HUES64 (cell line): ENCODE results near the gene IKBKE.

Experiments used
- H3K27ac ChIP-seq: 2 replicates; pipeline ENCODE4 v1.7.0; 2013; ENCODE audit warnings: low read depth, low read length, inconsistent platforms
- H3K27me3 ChIP-seq: 2 replicates; pipeline ENCODE4 v1.6.1; 2013; ENCODE audit warnings: mild to moderate bottlenecking, low read length; ENCODE audit not compliant: insufficient read depth
- H3K36me3 ChIP-seq: 2 replicates; pipeline ENCODE4 v1.6.1; 2013; ENCODE audit warnings: mild to moderate bottlenecking, low read length; ENCODE audit not compliant: insufficient read depth
- H3K4me1 ChIP-seq: 2 replicates; pipeline ENCODE4 v1.6.1; 2013; ENCODE audit warnings: mild to moderate bottlenecking, low read length, moderate library complexity; ENCODE audit not compliant: insufficient read depth
- H3K4me3 ChIP-seq: 2 replicates; pipeline ENCODE4 v1.5.1; 2013; ENCODE audit warnings: mild to moderate bottlenecking, low read length, moderate library complexity
- H3K9ac ChIP-seq: 2 replicates; pipeline ENCODE4 v1.6.1; 2013; ENCODE audit warnings: mild to moderate bottlenecking, low read depth, low read length
- H3K9me3 ChIP-seq: 2 replicates; pipeline ENCODE4 v1.6.1; 2013; ENCODE audit warnings: low read depth, low read length; ENCODE audit not compliant: insufficient read depth
- WGBS: fragments of 150-250, 120-280 bp; methylation state at CpG from one replicate; pipeline ENCODE4 v1.1.7; 2013; ENCODE audit warnings: missing lambda C conversion rate; 5-methylcytosine and 5-hydroxymethylcytosine counted together

Gene IKBKE

GRCh38 chr1:206497363-206497762 lies 27.1 kb downstream of the IKBKE start:
- Histone ChIP-seq H3K4me1 (peaks cover 3% of the 10 kb centered on the region; the same call in 1 of the 2 replicates), H3K27me3 (peaks cover 4% of the 10 kb centered on the region; the same call in 1 of the 2 replicates), H3K4me3 (no peak overlapping the region), H3K9ac (no peak overlapping the region), H3K9me3 (no peaks in the 10 kb centered on the region), H3K36me3 (0 out of 2 replicates have a peak, but pooled peaks cover 5% of the 10 kb centered on the region), H3K27ac (no peak overlapping the region)
- 83% methylated on average over 4 of the region's 4 CpGs for WGBS

- Histone ChIP-seq H3K36me3 (0 out of 2 replicates have a peak, but pooled peaks cover 3% of the 10 kb centered on the region), H3K4me3 (no peak overlapping the region), H3K4me1 (peaks cover 3% of the 10 kb centered on the region; the same call in 1 of the 2 replicates), H3K27ac (no peak overlapping the region), H3K9me3 (no peaks in the 10 kb centered on the region), H3K27me3 (peaks cover 8% of the 10 kb centered on the region; the same call in 1 of the 2 replicates), H3K9ac (no peak overlapping the region)
- 93% methylated on average over 3 of the region's 3 CpGs for WGBS
Measured at GRCh38 chr1:206497774-206498173, 27.5 kb downstream of the IKBKE start.

GRCh38 chr1:206498685-206499084 lies 28.4 kb downstream of the IKBKE start:
- no peak overlapping the region for H3K27ac ChIP-seq
- H3K36me3 ChIP-seq: 0 out of 2 replicates have a peak, but pooled peaks cover 3% of the 10 kb centered on the region
- H3K4me3 ChIP-seq: no peak overlapping the region
- H3K9ac ChIP-seq: no peak overlapping the region
- peaks cover 7% of the 10 kb centered on the region for H3K4me1 ChIP-seq
- 80% methylated on average over 2 of the region's 2 CpGs for WGBS
- no peaks in the 10 kb centered on the region for H3K9me3 ChIP-seq
- peaks cover 14% of the 10 kb centered on the region for H3K27me3 ChIP-seq

GRCh38 chr1:206500046-206500445 lies 29.8 kb downstream of the IKBKE start:
- WGBS: 92% methylated on average over 3 of the region's 3 CpGs
- no peak overlapping the region for H3K27ac ChIP-seq
- no peak overlapping the region for H3K9ac ChIP-seq
- H3K36me3 ChIP-seq: no peaks in the 10 kb centered on the region
- H3K27me3 ChIP-seq: peaks cover 23% of the 10 kb centered on the region
- no peak overlapping the region for H3K4me3 ChIP-seq
- no peaks in the 10 kb centered on the region for H3K9me3 ChIP-seq
- H3K4me1 ChIP-seq: peaks cover 7% of the 10 kb centered on the region

- WGBS: 92% methylated on average over 5 of the region's 5 CpGs
- H3K27me3 ChIP-seq: peaks cover 42% of the 10 kb centered on the region
- no peak overlapping the region for H3K4me3 ChIP-seq
- H3K9me3 ChIP-seq: no peaks in the 10 kb centered on the region
- no peak overlapping the region for H3K27ac ChIP-seq
- H3K4me1 ChIP-seq: peaks cover 7% of the 10 kb centered on the region
- H3K36me3 ChIP-seq: no peaks in the 10 kb centered on the region
- H3K9ac ChIP-seq: no peak overlapping the region
Measured at GRCh38 chr1:206501881-206502280, 31.6 kb downstream of the IKBKE start.

- H3K36me3 ChIP-seq: no peaks in the 10 kb centered on the region
- 93% methylated on average over 2 of the region's 2 CpGs for WGBS
- no peak overlapping the region for H3K4me3 ChIP-seq
- H3K27ac ChIP-seq: no peak overlapping the region
- H3K9ac ChIP-seq: no peak overlapping the region
- peaks cover 7% of the 10 kb centered on the region for H3K4me1 ChIP-seq
- H3K9me3 ChIP-seq: no peaks in the 10 kb centered on the region
- H3K27me3 ChIP-seq: peaks cover 47% of the 10 kb centered on the region
Measured at GRCh38 chr1:206502403-206502802, 32.1 kb downstream of the IKBKE start.

GRCh38 chr1:206502812-206503211 lies 32.5 kb downstream of the IKBKE start:
- H3K27ac ChIP-seq: no peak overlapping the region
- no peaks in the 10 kb centered on the region for H3K36me3 ChIP-seq
- H3K4me3 ChIP-seq: no peak overlapping the region
- H3K27me3 ChIP-seq: peaks cover 51% of the 10 kb centered on the region
- 88% methylated on average over 1 of the region's 1 CpG for WGBS
- H3K9ac ChIP-seq: no peak overlapping the region
- no peaks in the 10 kb centered on the region for H3K9me3 ChIP-seq
- H3K4me1 ChIP-seq: peaks cover 7% of the 10 kb centered on the region

GRCh38 chr1:206503591-206504362 lies 33.5 kb downstream of the IKBKE start:
- Histone ChIP-seq H3K36me3 (no peaks in the 10 kb centered on the region), H3K27ac (no peak overlapping the region), H3K4me3 (no peak overlapping the region), H3K27me3 (peaks cover 61% of the 10 kb centered on the region), H3K4me1 (peaks cover 4% of the 10 kb centered on the region), H3K9me3 (no peaks in the 10 kb centered on the region), H3K9ac (no peak overlapping the region)
- 72% methylated on average over 8 of the region's 8 CpGs for WGBS

- no peaks in the 10 kb centered on the region for H3K9me3 ChIP-seq
- no peak overlapping the region for H3K4me3 ChIP-seq
- H3K36me3 ChIP-seq: no peaks in the 10 kb centered on the region
- peaks cover 4% of the 10 kb centered on the region; the same call in 1 of the 2 replicates for H3K4me1 ChIP-seq
- H3K27me3 ChIP-seq: peaks cover 66% of the 10 kb centered on the region
- H3K27ac ChIP-seq: no peak overlapping the region
- 92% methylated on average over 3 of the region's 3 CpGs for WGBS
- H3K9ac ChIP-seq: no peak overlapping the region
Measured at GRCh38 chr1:206504363-206504713, 34.1 kb downstream of the IKBKE start.

- H3K27ac ChIP-seq: no peak overlapping the region
- peaks cover 4% of the 10 kb centered on the region; the same call in 1 of the 2 replicates for H3K4me1 ChIP-seq
- H3K36me3 ChIP-seq: no peaks in the 10 kb centered on the region
- peak overlapping the region; percentile 66; the same call in 1 of the 2 replicates for H3K4me3 ChIP-seq
- no peak overlapping the region for H3K9ac ChIP-seq
- peaks cover 81% of the 10 kb centered on the region for H3K27me3 ChIP-seq
- 58% methylated on average over 10 of the region's 10 CpGs for WGBS
- no peaks in the 10 kb centered on the region for H3K9me3 ChIP-seq
Measured at GRCh38 chr1:206505702-206506355, 35.6 kb downstream of the IKBKE start.
